ENCODE data around the gene NELFA.
"Not testable (repeated sequence)": the region's sequence is repeated elsewhere in the genome, so short reads cannot be mapped to it uniquely, and the experiment has no call there.

NELFA gene

GRCh38 chr4:2024683-2025082 is 15.9 kb upstream of the NELFA start:
- H3K4me3 ChIP-seq, result no peak overlapping the region
- no peaks in the 10 kb centered on the region for H3K9me3 ChIP-seq (ENCODE audit: low read depth, low read length)
- no peaks in the 10 kb centered on the region for H3K36me3 ChIP-seq (ENCODE audit: insufficient read depth, low read length)
- DNase-seq (ENCODE audit: low read depth, low spot score), result no peak
- TF ChIP-seq FOXP2 (optimal IDR thresholded peaks at IDR 0.05; ENCODE audit: control extremely low read depth, extremely low read length, insufficient read depth), result no peak
- no peak for TF ChIP-seq EZH2 (IDR thresholded peaks at IDR 0.05)
- H3K27ac ChIP-seq, result no peak overlapping the region
- H3K9ac ChIP-seq (ENCODE audit: insufficient read length), result no peak overlapping the region

- H3K9ac ChIP-seq (ENCODE audit: insufficient read length); H3K9me3 ChIP-seq (ENCODE audit: low read depth, low read length); H3K36me3 ChIP-seq (ENCODE audit: insufficient read depth, low read length); H3K27ac ChIP-seq; DNase-seq (ENCODE audit: low read depth, low spot score); H3K4me3 ChIP-seq: not testable (repeated sequence)
These were observed 12.7 kb upstream of the NELFA start for GRCh38 chr4:2021358-2022018.

DNA sequence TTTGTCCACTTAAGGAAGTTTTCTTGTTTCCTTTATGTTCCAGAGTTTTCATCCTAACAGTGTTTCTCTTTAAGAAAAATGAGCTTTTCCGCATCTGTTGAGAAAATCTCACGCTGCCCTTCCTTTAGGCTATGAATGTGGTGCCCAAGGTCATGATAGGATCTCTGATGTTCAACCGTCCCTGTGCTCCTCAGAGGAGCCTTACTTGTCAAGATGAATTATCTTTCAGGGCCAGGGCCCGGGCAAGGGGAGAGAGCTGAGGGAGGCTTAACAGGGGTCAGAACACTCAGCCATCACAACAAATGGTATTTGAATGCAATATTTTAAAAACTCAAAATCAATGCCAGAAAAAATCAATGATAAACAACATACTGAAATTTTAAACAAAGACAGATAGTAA is 6.2 kb upstream of the NELFA start:
- TF ChIP-seq POLR2AphosphoS5 (IDR thresholded peaks at IDR 0.05; ENCODE audit: borderline replicate concordance, low read depth, low read length) (no peak), FOXP2 (optimal IDR thresholded peaks at IDR 0.05; ENCODE audit: control extremely low read depth, extremely low read length, insufficient read depth) (no peak), EZH2 (IDR thresholded peaks at IDR 0.05) (no peak)
- no peak overlapping the region for H3K9ac ChIP-seq (ENCODE audit: insufficient read length)
- no peaks in the 10 kb centered on the region for H3K9me3 ChIP-seq (ENCODE audit: low read depth, low read length)
- H3K27ac ChIP-seq, result no peak overlapping the region
- H3K36me3 ChIP-seq (ENCODE audit: insufficient read depth, low read length), result no peaks in the 10 kb centered on the region
- H3K4me3 ChIP-seq, result no peak overlapping the region
- no peak for DNase-seq (ENCODE audit: low read depth, low spot score)

GRCh38 chr4:2011583-2011982 is 2.8 kb upstream of the NELFA start:
- no peak overlapping the region for H3K4me3 ChIP-seq
- no peak for DNase-seq (ENCODE audit: low read depth, low spot score)
- H3K36me3 ChIP-seq (ENCODE audit: insufficient read depth, low read length), result peaks cover 8% of the 10 kb centered on the region
- TF ChIP-seq FOXP2 (optimal IDR thresholded peaks at IDR 0.05; ENCODE audit: control extremely low read depth, extremely low read length, insufficient read depth), result no peak
- no peak for TF ChIP-seq POLR2AphosphoS5 (IDR thresholded peaks at IDR 0.05; ENCODE audit: borderline replicate concordance, low read depth, low read length)
- no peak for TF ChIP-seq EZH2 (IDR thresholded peaks at IDR 0.05)
- no peak overlapping the region for H3K27ac ChIP-seq
- no peaks in the 10 kb centered on the region for H3K9me3 ChIP-seq (ENCODE audit: low read depth, low read length)
- H3K9ac ChIP-seq (ENCODE audit: insufficient read length), result no peak overlapping the region

- Histone ChIP-seq H3K9ac (ENCODE audit: insufficient read length) (peak overlapping the region; percentile 99), H3K36me3 (ENCODE audit: insufficient read depth, low read length) (peaks cover 25% of the 10 kb centered on the region), H3K27ac (peak overlapping the region; percentile 99), H3K9me3 (ENCODE audit: low read depth, low read length) (no peaks in the 10 kb centered on the region), H3K4me3 (peak overlapping the region; percentile 99)
- DNase-seq (ENCODE audit: low read depth, low spot score), result no peak
- TF ChIP-seq POLR2AphosphoS5 (IDR thresholded peaks at IDR 0.05; ENCODE audit: borderline replicate concordance, low read depth, low read length) (no peak), EZH2 (IDR thresholded peaks at IDR 0.05) (no peak), FOXP2 (optimal IDR thresholded peaks at IDR 0.05; ENCODE audit: control extremely low read depth, extremely low read length, insufficient read depth) (no peak)
These were observed 968 bp upstream of the NELFA start for GRCh38 chr4:2009651-2010233.

DNA sequence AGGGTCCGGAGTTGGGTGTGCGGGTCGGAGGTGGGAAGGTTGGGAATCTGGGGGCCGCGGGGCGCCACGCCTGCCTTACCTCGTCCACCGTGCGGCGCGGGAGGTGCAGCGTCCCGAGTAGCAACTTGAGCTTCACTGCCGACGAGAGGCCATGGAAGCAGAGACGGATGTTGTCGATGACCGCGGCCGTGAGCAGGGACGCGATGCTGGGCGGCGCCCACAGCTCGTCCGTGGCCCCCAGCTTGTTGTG is 178 bp downstream of the NELFA start:
- H3K9me3 ChIP-seq (ENCODE audit: low read depth, low read length), result no peaks in the 10 kb centered on the region
- H3K27ac ChIP-seq, result peak overlapping the region; percentile 99
- peak overlapping the region; percentile 99 for H3K9ac ChIP-seq (ENCODE audit: insufficient read length)
- TF ChIP-seq FOXP2 (optimal IDR thresholded peaks at IDR 0.05; ENCODE audit: control extremely low read depth, extremely low read length, insufficient read depth) (no peak), POLR2AphosphoS5 (IDR thresholded peaks at IDR 0.05; ENCODE audit: borderline replicate concordance, low read depth, low read length) (no peak), EZH2 (IDR thresholded peaks at IDR 0.05) (no peak)
- peak overlapping the region; percentile 99 for H3K4me3 ChIP-seq
- no peak for DNase-seq (ENCODE audit: low read depth, low spot score)
- H3K36me3 ChIP-seq (ENCODE audit: insufficient read depth, low read length), result peaks cover 35% of the 10 kb centered on the region

GRCh38 chr4:2007804-2008670 is 737 bp downstream of the NELFA start:
- H3K4me3 ChIP-seq, result peak overlapping the region; percentile 99
- H3K36me3 ChIP-seq (ENCODE audit: insufficient read depth, low read length), result peaks cover 41% of the 10 kb centered on the region
- DNase-seq (ENCODE audit: low read depth, low spot score), result no peak

GRCh38 chr4:2006956-2007653 is 1.7 kb downstream of the NELFA start:
- Histone ChIP-seq H3K4me3 (peak overlapping the region; percentile 99), H3K36me3 (ENCODE audit: insufficient read depth, low read length) (peaks cover 50% of the 10 kb centered on the region), H3K27ac (no peak overlapping the region), H3K9ac (ENCODE audit: insufficient read length) (peak overlapping the region; percentile 99), H3K9me3 (ENCODE audit: low read depth, low read length) (no peaks in the 10 kb centered on the region)
- no peak for DNase-seq (ENCODE audit: low read depth, low spot score)
- no peak for TF ChIP-seq EZH2 (IDR thresholded peaks at IDR 0.05)
- no peak for TF ChIP-seq POLR2AphosphoS5 (IDR thresholded peaks at IDR 0.05; ENCODE audit: borderline replicate concordance, low read depth, low read length)
- TF ChIP-seq FOXP2 (optimal IDR thresholded peaks at IDR 0.05; ENCODE audit: control extremely low read depth, extremely low read length, insufficient read depth), result no peak

More at GRCh38 chr4:2007804-2008670, 737 bp downstream of the NELFA start:
- Histone ChIP-seq H3K9ac (ENCODE audit: insufficient read length) (peak overlapping the region; percentile 99), H3K27ac (no peak overlapping the region), H3K9me3 (ENCODE audit: low read depth, low read length) (no peaks in the 10 kb centered on the region)
- no peak for TF ChIP-seq EZH2 (IDR thresholded peaks at IDR 0.05)
- TF ChIP-seq POLR2AphosphoS5 (IDR thresholded peaks at IDR 0.05; ENCODE audit: borderline replicate concordance, low read depth, low read length), result no peak
- TF ChIP-seq FOXP2 (optimal IDR thresholded peaks at IDR 0.05; ENCODE audit: control extremely low read depth, extremely low read length, insufficient read depth), result no peak

Data from SK-N-MC (cell line).